Ishikawa (cell line): ENCODE measurements around the gene VEZF1.

Source experiments
- CEBPB ChIP-seq: IDR thresholded peaks from 2 replicates; pipeline ENCODE4 v1.6.1; 2012
- CREB1 ChIP-seq: IDR thresholded peaks from 2 replicates; pipeline ENCODE4 v1.6.1; 2012; ENCODE audit warnings: low read depth
- EGR1 ChIP-seq: IDR thresholded peaks from 2 replicates; pipeline ENCODE4 v1.6.1; 2012
- EP300 ChIP-seq: IDR thresholded peaks from 2 replicates; pipeline ENCODE4 v1.6.1; 2012; ENCODE audit warnings: borderline replicate concordance
- FOXM1 ChIP-seq: IDR thresholded peaks from 2 replicates; pipeline ENCODE4 v1.6.1; 2012; ENCODE audit warnings: low read depth, borderline replicate concordance
- MAX ChIP-seq: IDR thresholded peaks from 2 replicates; pipeline ENCODE4 v1.6.1; 2012
- NFIC ChIP-seq: IDR thresholded peaks from 2 replicates; pipeline ENCODE4 v1.6.1; 2012
- RAD21 ChIP-seq: IDR thresholded peaks from 2 replicates; pipeline ENCODE4 v1.6.1; 2012; ENCODE audit warnings: low read depth
- REST ChIP-seq: IDR thresholded peaks from 2 replicates; pipeline ENCODE4 v1.6.1; 2012; ENCODE audit warnings: low read depth, mild to moderate bottlenecking
- TAF1 ChIP-seq: IDR thresholded peaks from 2 replicates; pipeline ENCODE4 v1.6.1; 2012; ENCODE audit warnings: low read depth, mild to moderate bottlenecking
- TCF12 ChIP-seq: IDR thresholded peaks from 2 replicates; pipeline ENCODE4 v1.6.1; 2012; ENCODE audit warnings: low read depth
- TEAD4 ChIP-seq: IDR thresholded peaks from 2 replicates; pipeline ENCODE4 v1.6.1; 2012
- USF1 ChIP-seq: IDR thresholded peaks from 2 replicates; pipeline ENCODE4 v1.6.1; 2012
- YY1 ChIP-seq: IDR thresholded peaks from 2 replicates; pipeline ENCODE4 v1.6.1; 2012; ENCODE audit warnings: low read depth
- ZBTB7A ChIP-seq: IDR thresholded peaks from 2 replicates; pipeline ENCODE4 v1.6.1; 2012; ENCODE audit warnings: low read depth

The VEZF1 gene

GRCh38 chr17:58005728-58006559, 17.9 kb upstream of the VEZF1 start:
- TF ChIP-seq TAF1, result no peak

GRCh38 chr17:58005031-58005727, 17.1 kb upstream of the VEZF1 start:
- TF ChIP-seq FOXM1 (no peak), RAD21 (no peak), EGR1 (no peak), EP300 (no peak), CEBPB (no peak), TEAD4 (no peak), USF1 (no peak), TAF1 (no peak), ZBTB7A (no peak), CREB1 (no peak)

- TF ChIP-seq EP300, result no peak
- TF ChIP-seq CREB1, result no peak
- TF ChIP-seq CEBPB, result no peak
- no peak for TF ChIP-seq FOXM1
- TF ChIP-seq USF1, result no peak
- TF ChIP-seq RAD21, result no peak
- TF ChIP-seq TAF1, result no peak
- no peak for TF ChIP-seq ZBTB7A
- TF ChIP-seq TCF12, result no peak
- no peak for TF ChIP-seq EGR1
Measured at GRCh38 chr17:58004060-58004459, 16.0 kb upstream of the VEZF1 start.

GRCh38 chr17:58002973-58003372, 14.9 kb upstream of the VEZF1 start:
- TF ChIP-seq CEBPB, result no peak
- TF ChIP-seq MAX, result no peak
- TF ChIP-seq YY1, result no peak
- no peak for TF ChIP-seq NFIC
- no peak for TF ChIP-seq REST
- no peak for TF ChIP-seq ZBTB7A
- TF ChIP-seq USF1, result no peak
- TF ChIP-seq RAD21, result no peak
- no peak for TF ChIP-seq EGR1
- no peak for TF ChIP-seq FOXM1
- no peak for TF ChIP-seq TCF12
- no peak for TF ChIP-seq EP300
- TF ChIP-seq TEAD4, result no peak
- TF ChIP-seq TAF1, result no peak
- TF ChIP-seq CREB1, result no peak

- TF ChIP-seq NFIC (no peak), TAF1 (no peak)
Measured at GRCh38 chr17:58002154-58002948, 14.3 kb upstream of the VEZF1 start.

GRCh38 chr17:58001461-58002124, 13.5 kb upstream of the VEZF1 start:
- TF ChIP-seq NFIC (no peak), FOXM1 (no peak), CREB1 (no peak), TAF1 (no peak), EGR1 (no peak), EP300 (no peak), CEBPB (no peak)
